NCI-H187 (cell line): ENCODE data around the gene SSH2.

ENCODE experiments used
- DNase-seq, 2 experiments: peaks; one replicate each; lab custom pipeline; 2025; lab: John Stamatoyannopoulos, UW

Gene SSH2

GRCh38 chr17:29589524-29590410, 340.3 kb downstream of the SSH2 start, which contains the start of gene GIT1:
Gene GIT1 (minus strand): TSS chr17:29589648. CDS start chr17:29589378, 270 bp downstream.
- peak; percentile 26 to 75 for DNase-seq

- DNase-seq: no peak
Observed at GRCh38 chr17:29588562-29589411, 341.2 kb downstream of the SSH2 start.

GRCh38 chr17:29588017-29588561, 341.9 kb downstream of the SSH2 start:
- DNase-seq: no peak

- no peak for DNase-seq
Observed at GRCh38 chr17:29587591-29587990, 342.4 kb downstream of the SSH2 start.

GRCh38 chr17:29586676-29587469, 343.2 kb downstream of the SSH2 start:
- DNase-seq: no peak

GRCh38 chr17:29585080-29585751, 344.8 kb downstream of the SSH2 start:
- no peak for DNase-seq

GRCh38 chr17:29584452-29585079, 345.5 kb downstream of the SSH2 start:
- no peak for DNase-seq

- no peak for DNase-seq
Observed at GRCh38 chr17:29583324-29584248, 346.4 kb downstream of the SSH2 start.

GRCh38 chr17:29582772-29583171, 347.3 kb downstream of the SSH2 start:
- DNase-seq: no peak

- DNase-seq: no peak
Observed at GRCh38 chr17:29582254-29582765, 347.7 kb downstream of the SSH2 start.

- DNase-seq: no peak
Observed at GRCh38 chr17:29581583-29582253, 348.3 kb downstream of the SSH2 start.

GRCh38 chr17:29579866-29580771, 349.9 kb downstream of the SSH2 start:
- DNase-seq: peak; percentile 11 to 16

GRCh38 chr17:29578626-29579485, 351.2 kb downstream of the SSH2 start:
- DNase-seq: no peak

- DNase-seq: no peak
Observed at GRCh38 chr17:29577385-29578211, 352.4 kb downstream of the SSH2 start.

GRCh38 chr17:29577001-29577370, 353.0 kb downstream of the SSH2 start:
- DNase-seq: no peak
